Measurements from ENCODE around the gene PKP2.

Gene PKP2

DNA sequence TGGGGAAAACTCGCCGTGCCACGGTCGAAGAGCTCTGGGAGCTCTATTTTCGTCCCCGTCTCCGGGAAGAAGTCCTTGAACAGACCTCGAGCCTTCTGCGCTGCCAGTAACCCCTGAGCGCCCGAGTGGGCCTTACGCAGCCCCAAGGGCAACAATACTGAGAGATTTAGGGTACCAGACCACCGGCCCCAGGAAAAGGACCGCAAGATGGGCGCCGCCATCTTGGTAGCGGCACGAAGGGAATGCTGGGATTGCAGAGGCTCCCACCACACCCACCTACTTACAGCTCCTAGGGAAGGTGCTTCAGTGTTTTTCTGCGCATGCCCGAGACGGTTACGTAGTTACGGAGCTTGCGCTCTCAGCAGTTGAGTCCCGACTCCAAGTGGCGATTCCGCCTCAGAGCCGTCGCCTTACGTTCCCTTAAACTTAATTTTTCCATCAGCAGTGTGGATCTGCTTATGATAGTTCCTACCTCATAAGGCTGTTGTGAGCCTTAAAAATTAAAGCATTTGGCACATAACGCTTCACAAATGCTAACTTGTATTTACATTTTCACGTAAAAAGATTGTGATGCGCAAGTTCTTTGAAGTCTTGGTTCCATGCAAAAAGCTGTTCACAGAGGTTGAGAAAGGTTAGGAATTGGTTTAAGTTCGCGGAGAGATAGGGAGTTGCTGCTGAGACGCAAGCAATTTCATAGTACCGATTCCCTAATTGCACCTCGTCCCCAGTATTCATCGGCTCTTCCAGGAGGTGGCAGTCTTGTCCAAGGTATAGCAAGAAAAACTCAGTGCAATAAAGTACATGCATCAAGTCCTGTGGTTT is 140.7 kb downstream of the PKP2 start, which contains the start of gene YARS2:
Gene YARS2, minus strand, starts transcription at position 244 of the 822 bp plus-strand sequence. Its CDS starts 23 bp downstream, at position 221.
- DNase-seq (ENCODE audit: low read depth, low spot score): peak; percentile 97

DNA sequence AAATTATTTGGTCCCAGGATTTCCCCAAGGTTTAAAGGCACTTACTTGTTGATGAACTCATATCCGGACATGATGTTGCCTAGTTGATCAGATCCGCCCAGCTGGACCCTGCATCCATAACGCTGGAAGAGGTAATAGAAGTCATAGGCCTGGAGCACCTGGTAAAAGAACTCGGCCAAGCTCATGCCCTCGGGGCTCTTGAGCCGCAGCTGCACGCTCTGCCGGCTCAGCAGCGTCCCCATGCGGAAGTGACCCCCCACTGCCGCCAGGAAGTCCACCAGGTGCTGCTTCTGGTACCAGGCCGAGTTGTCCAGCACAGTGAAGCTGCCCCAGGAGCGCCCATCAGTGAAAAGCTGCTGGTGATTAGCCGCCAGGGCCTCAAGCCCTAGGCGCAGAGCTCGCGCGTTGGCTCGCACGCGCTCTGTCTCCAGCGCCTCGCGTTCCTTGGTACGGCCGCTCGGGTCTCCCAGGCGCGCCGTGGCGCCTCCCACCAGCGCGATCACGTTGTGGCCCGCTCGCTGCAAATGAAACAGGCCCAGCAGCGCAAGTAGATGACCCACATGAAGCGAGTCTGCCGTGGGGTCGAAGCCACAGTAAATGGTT is 141.4 kb downstream of the PKP2 start:
- DNase-seq (ENCODE audit: low read depth, low spot score): peak; percentile 61

DNA sequence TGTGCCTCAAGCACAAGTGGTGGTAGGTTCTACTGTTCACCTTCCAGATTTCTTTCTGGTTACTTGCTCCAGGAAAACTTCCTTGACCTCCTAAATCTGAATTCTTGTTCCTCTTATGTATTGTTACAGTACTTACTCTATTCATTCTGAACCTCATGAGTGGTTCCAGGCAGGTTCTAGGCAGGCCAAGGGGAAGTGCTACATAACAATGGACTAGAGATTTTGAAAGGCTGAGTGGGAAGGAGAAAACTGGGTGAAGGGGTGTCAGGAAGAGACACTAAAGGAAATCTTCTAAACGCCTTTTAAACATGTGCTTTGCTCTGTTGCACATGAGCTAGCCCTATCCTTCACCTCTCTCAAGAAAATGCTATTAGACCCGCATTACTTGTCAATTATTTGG is 142.5 kb downstream of the PKP2 start:
- DNase-seq (ENCODE audit: low read depth, low spot score): no peak

DNA sequence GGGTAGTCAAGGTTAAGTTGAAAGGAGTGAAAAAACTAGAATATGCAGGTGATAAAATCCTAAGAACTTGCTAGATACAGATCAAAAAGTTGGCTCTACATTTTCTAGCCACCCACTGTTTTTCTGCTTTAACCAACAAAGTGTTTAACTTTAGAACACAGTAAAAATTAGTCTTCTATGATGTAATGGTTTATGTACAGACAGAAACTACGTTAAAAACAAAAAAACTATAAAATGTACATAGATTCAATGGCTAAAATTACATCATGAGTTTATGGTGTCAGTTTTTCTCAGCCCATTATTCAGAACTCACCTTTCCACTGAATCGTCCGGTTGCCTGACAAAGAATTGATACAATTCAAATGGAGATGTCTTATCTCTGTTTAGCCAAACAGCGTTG is 143.0 kb downstream of the PKP2 start:
- no peak for DNase-seq (ENCODE audit: low read depth, low spot score)

DNA sequence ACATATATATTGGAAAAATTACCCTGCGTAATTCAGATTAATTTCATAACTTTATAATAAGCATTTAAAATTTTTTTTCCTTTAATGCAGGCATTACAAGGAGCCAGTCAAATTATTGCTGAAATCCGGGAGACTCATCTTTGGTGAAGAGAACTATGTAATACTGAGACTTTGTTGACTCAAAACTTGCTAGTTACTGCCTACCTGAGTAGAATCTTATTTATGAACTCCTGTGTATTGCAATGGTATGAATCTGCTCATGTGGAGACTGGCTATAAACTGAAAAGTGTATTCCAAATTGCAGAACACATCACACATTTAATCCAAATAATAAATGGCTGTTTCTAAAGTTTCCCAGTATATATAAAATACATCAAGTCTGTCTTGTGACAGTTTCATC is 153.3 kb downstream of the PKP2 start:
- DNase-seq (ENCODE audit: low read depth, low spot score): no peak

DNA sequence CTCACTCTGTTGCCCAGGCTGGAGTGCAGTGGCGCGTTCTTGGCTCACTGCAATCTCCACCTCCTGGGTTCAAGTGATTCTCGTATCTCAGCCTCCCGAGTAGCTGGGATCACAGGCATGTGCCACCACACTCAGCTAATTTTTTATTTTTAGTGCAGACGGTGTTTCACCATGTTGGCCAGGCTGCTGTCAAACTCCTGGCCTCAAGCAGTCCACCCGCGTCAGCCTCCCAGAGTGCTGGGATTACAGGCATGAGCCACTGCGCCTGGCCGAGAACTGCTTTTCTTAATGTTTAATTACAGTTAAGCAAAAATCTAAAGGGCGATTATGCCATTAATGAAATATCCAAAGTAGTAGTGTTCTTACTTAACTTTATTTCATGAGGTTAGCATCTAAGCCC is 154.4 kb downstream of the PKP2 start:
- DNase-seq (ENCODE audit: low read depth, low spot score): no peak

Measured in iPS DF 19.7 (cell line).